ENCODE data around the gene KRT72.

- TF ChIP-seq SUZ12 (IDR thresholded peaks at IDR 0.05) (no peak), SP1 (IDR thresholded peaks at IDR 0.05) (no peak), FOXM1 (IDR thresholded peaks at IDR 0.05; ENCODE audit: borderline replicate concordance) (no peak), HDGF (IDR thresholded peaks at IDR 0.05; ENCODE audit: borderline replicate concordance) (no peak), ARNT (IDR thresholded peaks at IDR 0.05) (no peak), CTBP1 (IDR thresholded peaks at IDR 0.05; ENCODE audit: borderline replicate concordance) (no peak), BHLHE40 (IDR thresholded peaks at IDR 0.05; ENCODE audit: borderline replicate concordance) (no peak), LEF1 (IDR thresholded peaks at IDR 0.05; ENCODE audit: borderline replicate concordance) (no peak), ZNF384 (IDR thresholded peaks at IDR 0.05) (no peak), TARDBP (IDR thresholded peaks at IDR 0.05) (no peak), L3MBTL2 (conservative IDR thresholded peaks at IDR 0.05) (no peak)
- TF ChIP-seq, protein P1, sequence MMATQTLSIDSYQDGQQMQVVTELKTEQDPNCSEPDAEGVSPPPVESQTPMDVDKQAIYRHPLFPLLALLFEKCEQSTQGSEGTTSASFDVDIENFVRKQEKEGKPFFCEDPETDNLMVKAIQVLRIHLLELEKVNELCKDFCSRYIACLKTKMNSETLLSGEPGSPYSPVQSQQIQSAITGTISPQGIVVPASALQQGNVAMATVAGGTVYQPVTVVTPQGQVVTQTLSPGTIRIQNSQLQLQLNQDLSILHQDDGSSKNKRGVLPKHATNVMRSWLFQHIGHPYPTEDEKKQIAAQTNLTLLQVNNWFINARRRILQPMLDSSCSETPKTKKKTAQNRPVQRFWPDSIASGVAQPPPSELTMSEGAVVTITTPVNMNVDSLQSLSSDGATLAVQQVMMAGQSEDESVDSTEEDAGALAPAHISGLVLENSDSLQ (IDR thresholded peaks at IDR 0.05): no peak
Measured at GRCh38 chr12:52647601-52648000, 46.3 kb upstream of the KRT72 start.
